Peyer's patch (tissue), 4 donors: ENCODE results near the gene XYLT1.

Experiments
- POLR2A ChIP-seq, 2 donors: fragments of 450-650 bp; IDR thresholded peaks; one replicate each; pipeline ENCODE4 v1.5.1; 2017; ENCODE audit warnings: antibody characterized with exemption in 2 of 2, mild to moderate bottlenecking in 2 of 2, moderate library complexity in 2 of 2
- TF ChIP-seq, protein P1 (sequence below), 6 experiments: fragments of 450-650 bp in 4 of 6; fragments of 200-600 bp in 2 of 6; sonication (generic) in 1 of 6; IDR thresholded peaks; one replicate each; pipeline ENCODE4 v1.5.1; 2017 to 2019; ENCODE audit warnings: antibody characterized with exemption in 6 of 6, mild to moderate bottlenecking in 3 of 6, moderate library complexity in 1 of 6

GRCh38 chr16:17380613-17381012 is 90.1 kb downstream of the XYLT1 start:
- TF ChIP-seq, protein P1, sequence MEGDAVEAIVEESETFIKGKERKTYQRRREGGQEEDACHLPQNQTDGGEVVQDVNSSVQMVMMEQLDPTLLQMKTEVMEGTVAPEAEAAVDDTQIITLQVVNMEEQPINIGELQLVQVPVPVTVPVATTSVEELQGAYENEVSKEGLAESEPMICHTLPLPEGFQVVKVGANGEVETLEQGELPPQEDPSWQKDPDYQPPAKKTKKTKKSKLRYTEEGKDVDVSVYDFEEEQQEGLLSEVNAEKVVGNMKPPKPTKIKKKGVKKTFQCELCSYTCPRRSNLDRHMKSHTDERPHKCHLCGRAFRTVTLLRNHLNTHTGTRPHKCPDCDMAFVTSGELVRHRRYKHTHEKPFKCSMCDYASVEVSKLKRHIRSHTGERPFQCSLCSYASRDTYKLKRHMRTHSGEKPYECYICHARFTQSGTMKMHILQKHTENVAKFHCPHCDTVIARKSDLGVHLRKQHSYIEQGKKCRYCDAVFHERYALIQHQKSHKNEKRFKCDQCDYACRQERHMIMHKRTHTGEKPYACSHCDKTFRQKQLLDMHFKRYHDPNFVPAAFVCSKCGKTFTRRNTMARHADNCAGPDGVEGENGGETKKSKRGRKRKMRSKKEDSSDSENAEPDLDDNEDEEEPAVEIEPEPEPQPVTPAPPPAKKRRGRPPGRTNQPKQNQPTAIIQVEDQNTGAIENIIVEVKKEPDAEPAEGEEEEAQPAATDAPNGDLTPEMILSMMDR (IDR thresholded peaks at IDR 0.05), result no peak
- TF ChIP-seq POLR2A (IDR thresholded peaks at IDR 0.05), result peak; percentile 14 to 37
